ENCODE measurements around the gene SPTB. TPM values are rescaled to one million over a fixed set of nuclear protein-coding genes. Genes with fewer than 3 reads are reported as not detected.

The SPTB gene
- total RNA-seq, 2 donors from 2014 or later: 0.15 to 0.29 TPM

- Mint-ChIP-seq H3K4me3 (no peak overlapping the region), H3K4me1 (peaks cover 15% of the 10 kb centered on the region), H3K27ac (no peak overlapping the region), H3K9me3 (no peaks in the 10 kb centered on the region), H3K27me3 (no peaks in the 10 kb centered on the region), H3K36me3 (ENCODE audit: low read depth) (peaks cover 23% of the 10 kb centered on the region)
- no peak for ATAC-seq (replicated peaks)
These were observed 32.6 kb upstream of the SPTB start for GRCh38 chr14:64912261-64912660.

- Mint-ChIP-seq H3K36me3 (ENCODE audit: low read depth) (peaks cover 18% of the 10 kb centered on the region), H3K27me3 (peaks cover 6% of the 10 kb centered on the region), H3K9me3 (no peaks in the 10 kb centered on the region), H3K4me1 (peaks cover 10% of the 10 kb centered on the region), H3K4me3 (no peak overlapping the region), H3K27ac (no peak overlapping the region)
- no peak for ATAC-seq (replicated peaks)
These were observed 31.3 kb upstream of the SPTB start for GRCh38 chr14:64910847-64911495.

GRCh38 chr14:64906022-64906421 is 26.3 kb upstream of the SPTB start:
- ATAC-seq (replicated peaks): no peak
- no peak overlapping the region for H3K27ac Mint-ChIP-seq
- H3K27me3 Mint-ChIP-seq: peaks cover 21% of the 10 kb centered on the region
- H3K4me3 Mint-ChIP-seq: no peak overlapping the region
- no peaks in the 10 kb centered on the region for H3K4me1 Mint-ChIP-seq
- no peaks in the 10 kb centered on the region for H3K36me3 Mint-ChIP-seq (ENCODE audit: low read depth)
- no peaks in the 10 kb centered on the region for H3K9me3 Mint-ChIP-seq

- ATAC-seq (replicated peaks): no peak
- no peaks in the 10 kb centered on the region for H3K36me3 Mint-ChIP-seq (ENCODE audit: low read depth)
- no peaks in the 10 kb centered on the region for H3K9me3 Mint-ChIP-seq
- no peak overlapping the region for H3K27ac Mint-ChIP-seq
- H3K4me1 Mint-ChIP-seq: no peaks in the 10 kb centered on the region
- no peak overlapping the region for H3K4me3 Mint-ChIP-seq
- H3K27me3 Mint-ChIP-seq: peaks cover 10% of the 10 kb centered on the region
These were observed 20.3 kb upstream of the SPTB start for GRCh38 chr14:64899958-64900357.

GRCh38 chr14:64891839-64892375 is 12.2 kb upstream of the SPTB start:
- H3K9me3 Mint-ChIP-seq: no peaks in the 10 kb centered on the region
- ATAC-seq (replicated peaks): peak; percentile 75
- H3K36me3 Mint-ChIP-seq (ENCODE audit: low read depth): no peaks in the 10 kb centered on the region
- peaks cover 11% of the 10 kb centered on the region for H3K27me3 Mint-ChIP-seq
- no peak overlapping the region for H3K4me3 Mint-ChIP-seq
- H3K4me1 Mint-ChIP-seq: no peaks in the 10 kb centered on the region
- H3K27ac Mint-ChIP-seq: no peak overlapping the region

GRCh38 chr14:64891173-64891838 is 11.6 kb upstream of the SPTB start:
- Mint-ChIP-seq H3K4me3 (no peak overlapping the region), H3K9me3 (no peaks in the 10 kb centered on the region), H3K4me1 (no peaks in the 10 kb centered on the region), H3K36me3 (ENCODE audit: low read depth) (no peaks in the 10 kb centered on the region), H3K27me3 (peaks cover 11% of the 10 kb centered on the region), H3K27ac (no peak overlapping the region)
- no peak for ATAC-seq (replicated peaks)

- no peak overlapping the region for H3K27ac Mint-ChIP-seq
- peaks cover 19% of the 10 kb centered on the region for H3K27me3 Mint-ChIP-seq
- no peaks in the 10 kb centered on the region for H3K36me3 Mint-ChIP-seq (ENCODE audit: low read depth)
- H3K9me3 Mint-ChIP-seq: no peaks in the 10 kb centered on the region
- no peaks in the 10 kb centered on the region for H3K4me1 Mint-ChIP-seq
- no peak for ATAC-seq (replicated peaks)
- H3K4me3 Mint-ChIP-seq: no peak overlapping the region
These were observed 9.6 kb upstream of the SPTB start for GRCh38 chr14:64889352-64889751.

GRCh38 chr14:64885559-64885958 is 5.9 kb upstream of the SPTB start:
- no peak for ATAC-seq (replicated peaks)

GRCh38 chr14:64880221-64881121 is 764 bp upstream of the SPTB start:
- Mint-ChIP-seq H3K9me3 (no peaks in the 10 kb centered on the region), H3K36me3 (ENCODE audit: low read depth) (no peaks in the 10 kb centered on the region), H3K4me3 (peak overlapping the region; percentile 81), H3K27ac (no peak overlapping the region), H3K4me1 (no peaks in the 10 kb centered on the region), H3K27me3 (peaks cover 22% of the 10 kb centered on the region)
- peak; percentile 88 for ATAC-seq (replicated peaks)

More at GRCh38 chr14:64885559-64885958, 5.9 kb upstream of the SPTB start:
- no peaks in the 10 kb centered on the region for H3K36me3 Mint-ChIP-seq (ENCODE audit: low read depth)
- no peak overlapping the region for H3K4me3 Mint-ChIP-seq
- H3K9me3 Mint-ChIP-seq: no peaks in the 10 kb centered on the region
- H3K27ac Mint-ChIP-seq: no peak overlapping the region
- peaks cover 31% of the 10 kb centered on the region for H3K27me3 Mint-ChIP-seq
- H3K4me1 Mint-ChIP-seq: no peaks in the 10 kb centered on the region

- peaks cover 18% of the 10 kb centered on the region for H3K27me3 Mint-ChIP-seq
- H3K4me3 Mint-ChIP-seq: peak overlapping the region; percentile 52
- no peak for ATAC-seq (replicated peaks)
- H3K36me3 Mint-ChIP-seq (ENCODE audit: low read depth): no peaks in the 10 kb centered on the region
- H3K9me3 Mint-ChIP-seq: no peaks in the 10 kb centered on the region
- no peaks in the 10 kb centered on the region for H3K4me1 Mint-ChIP-seq
- H3K27ac Mint-ChIP-seq: no peak overlapping the region
These were observed 671 bp downstream of the SPTB start for GRCh38 chr14:64878837-64879634.

- Mint-ChIP-seq H3K4me3 (no peak overlapping the region), H3K36me3 (ENCODE audit: low read depth) (no peaks in the 10 kb centered on the region), H3K4me1 (no peaks in the 10 kb centered on the region), H3K9me3 (no peaks in the 10 kb centered on the region), H3K27me3 (peaks cover 14% of the 10 kb centered on the region), H3K27ac (no peak overlapping the region)
- ATAC-seq (replicated peaks): no peak
These were observed 1.9 kb downstream of the SPTB start for GRCh38 chr14:64877846-64878245.

- Mint-ChIP-seq H3K4me1 (no peaks in the 10 kb centered on the region), H3K9me3 (peaks cover 7% of the 10 kb centered on the region), H3K36me3 (ENCODE audit: low read depth) (no peaks in the 10 kb centered on the region), H3K27ac (no peak overlapping the region), H3K4me3 (no peak overlapping the region), H3K27me3 (peaks cover 14% of the 10 kb centered on the region)
- ATAC-seq (replicated peaks): no peak
These were observed 4.4 kb downstream of the SPTB start for GRCh38 chr14:64875350-64875749.

GRCh38 chr14:64873506-64874219 is 6.0 kb downstream of the SPTB start:
- Mint-ChIP-seq H3K4me1 (no peaks in the 10 kb centered on the region), H3K4me3 (no peak overlapping the region), H3K27ac (no peak overlapping the region), H3K27me3 (peaks cover 18% of the 10 kb centered on the region), H3K36me3 (ENCODE audit: low read depth) (no peaks in the 10 kb centered on the region), H3K9me3 (peaks cover 7% of the 10 kb centered on the region)
- no peak for ATAC-seq (replicated peaks)

All from activated T-helper 17 cell treated with anti-CD3 and anti-CD28 coated beads, Interleukin-2, amount 50 U/mL, for 72 hours (primary cell).